AG20443 (cell line): ENCODE measurements around the gene FER.
A peak's percentile ranks its signal among the peaks of the same experiment; 100 is the strongest.

Source experiments
- DNase-seq: peaks from one replicate; pipeline ENCODE4 v3.0.0; 2012; ENCODE audit warnings: low spot score, mixed read lengths

FER gene

GRCh38 chr5:109177782-109178181, 430.1 kb downstream of the FER start:
- DNase-seq, result no peak

- no peak for DNase-seq
Observed at GRCh38 chr5:109180668-109181067, 433.0 kb downstream of the FER start.

DNA sequence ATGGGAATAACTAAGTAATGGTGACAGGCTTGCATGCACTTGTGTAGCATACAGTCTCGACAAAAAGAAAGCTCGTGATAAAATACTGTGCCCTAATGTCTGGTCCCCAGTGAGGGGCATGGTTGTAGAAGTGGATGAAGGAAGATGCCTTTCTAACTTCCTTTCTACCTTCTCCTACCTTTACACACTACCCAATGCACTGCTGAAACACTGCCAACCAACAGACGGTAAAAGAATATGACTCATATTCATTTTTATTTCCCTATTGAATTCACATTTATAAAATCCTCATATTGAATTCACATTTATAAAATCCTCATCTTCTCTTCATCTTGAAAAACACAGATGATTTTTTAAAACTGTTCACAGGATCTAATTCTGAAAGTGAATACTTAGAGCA, 439.1 kb downstream of the FER start:
- DNase-seq, result no peak

- DNase-seq, result peak; percentile 40
Observed at GRCh38 chr5:109191153-109191558, 443.5 kb downstream of the FER start.

DNA sequence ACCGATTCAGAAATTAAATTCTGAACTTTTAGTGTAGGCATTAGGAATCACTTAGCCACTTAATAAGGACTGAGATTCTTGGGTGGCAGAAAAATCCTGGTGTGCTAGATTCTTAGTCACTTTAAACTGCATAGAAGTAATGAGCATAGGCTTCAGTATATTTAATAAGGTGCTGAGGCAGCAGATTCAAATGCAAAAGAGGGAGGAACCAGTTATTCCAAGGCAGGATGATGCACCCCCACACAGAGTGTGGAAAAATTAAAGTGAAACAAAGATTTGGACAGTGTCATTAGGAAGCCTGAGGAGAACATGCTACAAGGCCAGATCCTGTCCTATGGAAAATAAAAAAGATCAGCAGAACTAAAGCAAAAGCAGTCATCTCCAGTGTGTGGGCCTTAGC, 444.3 kb downstream of the FER start:
- no peak for DNase-seq

DNA sequence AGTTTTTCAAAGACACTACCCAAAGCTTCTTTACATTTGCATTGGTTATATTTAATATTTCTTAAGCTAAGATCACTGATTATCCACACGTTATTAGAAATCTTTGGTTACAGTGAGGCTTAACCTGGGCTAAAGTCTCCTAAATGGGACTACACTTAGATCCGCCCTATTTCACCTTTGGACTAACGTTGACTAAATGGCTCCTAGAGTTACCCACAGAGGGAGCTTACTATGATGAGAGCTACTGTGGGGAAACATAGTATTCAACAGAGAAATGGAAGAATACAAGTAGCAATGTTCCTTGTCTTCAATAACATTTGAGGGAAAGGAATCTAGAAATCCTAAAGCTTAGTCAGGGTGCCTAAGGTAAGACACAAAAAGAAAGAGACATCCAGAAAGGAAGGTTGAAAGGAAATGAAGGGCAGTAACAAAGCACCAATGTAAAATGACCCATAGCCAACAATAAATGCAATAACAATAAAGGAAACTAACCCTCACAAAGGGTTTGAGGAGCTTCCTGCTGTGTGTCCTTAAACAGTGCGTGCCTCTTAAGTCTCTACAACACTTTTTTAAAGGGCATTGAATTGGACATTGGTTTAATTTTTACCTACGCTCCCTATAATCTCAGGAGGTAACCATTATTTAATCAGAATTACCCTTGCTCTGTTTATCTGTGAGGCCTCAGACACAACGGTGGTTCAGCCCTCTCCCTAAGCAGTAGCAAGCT, 445.0 kb downstream of the FER start:
- DNase-seq, result no peak

DNA sequence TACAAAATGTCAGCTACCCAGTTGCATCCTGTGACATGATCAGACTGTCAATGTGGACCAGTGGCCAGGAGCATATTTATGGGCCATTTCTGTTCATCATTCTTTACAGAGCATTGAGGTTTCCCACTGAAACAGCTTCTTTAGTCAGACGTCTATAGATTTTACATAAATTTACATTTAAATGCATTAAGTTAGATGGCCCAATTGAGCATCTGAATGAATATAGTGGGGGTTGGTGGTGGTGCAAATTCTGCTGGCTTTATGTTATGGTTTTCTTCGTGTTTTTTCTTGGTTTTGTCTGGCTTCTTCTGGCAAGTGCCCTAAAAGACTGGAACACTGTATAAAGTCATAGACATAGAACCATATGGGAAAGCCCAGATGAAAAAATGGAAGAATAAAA, 448.0 kb downstream of the FER start:
- DNase-seq, result no peak

GRCh38 chr5:109196087-109196822, 448.6 kb downstream of the FER start:
- DNase-seq, result no peak

DNA sequence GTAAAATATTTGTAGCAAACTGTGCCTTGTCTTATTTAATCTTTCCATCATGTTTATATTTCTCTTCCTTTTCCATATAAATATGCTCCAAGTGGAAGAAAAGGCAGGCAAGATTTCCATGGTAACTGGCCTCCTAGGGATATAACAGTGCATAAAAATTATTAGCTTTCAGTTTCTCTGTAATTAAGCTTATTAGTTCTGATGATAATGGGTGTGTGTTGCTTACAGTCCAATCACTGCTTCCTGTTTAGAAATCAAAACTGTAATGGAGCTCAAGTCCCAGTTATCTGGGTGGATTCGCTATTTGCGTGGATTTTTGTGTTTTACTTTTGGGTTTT, 449.1 kb downstream of the FER start:
- DNase-seq, result no peak

- DNase-seq, result no peak
Observed at GRCh38 chr5:109199289-109199688, 451.6 kb downstream of the FER start.

DNA sequence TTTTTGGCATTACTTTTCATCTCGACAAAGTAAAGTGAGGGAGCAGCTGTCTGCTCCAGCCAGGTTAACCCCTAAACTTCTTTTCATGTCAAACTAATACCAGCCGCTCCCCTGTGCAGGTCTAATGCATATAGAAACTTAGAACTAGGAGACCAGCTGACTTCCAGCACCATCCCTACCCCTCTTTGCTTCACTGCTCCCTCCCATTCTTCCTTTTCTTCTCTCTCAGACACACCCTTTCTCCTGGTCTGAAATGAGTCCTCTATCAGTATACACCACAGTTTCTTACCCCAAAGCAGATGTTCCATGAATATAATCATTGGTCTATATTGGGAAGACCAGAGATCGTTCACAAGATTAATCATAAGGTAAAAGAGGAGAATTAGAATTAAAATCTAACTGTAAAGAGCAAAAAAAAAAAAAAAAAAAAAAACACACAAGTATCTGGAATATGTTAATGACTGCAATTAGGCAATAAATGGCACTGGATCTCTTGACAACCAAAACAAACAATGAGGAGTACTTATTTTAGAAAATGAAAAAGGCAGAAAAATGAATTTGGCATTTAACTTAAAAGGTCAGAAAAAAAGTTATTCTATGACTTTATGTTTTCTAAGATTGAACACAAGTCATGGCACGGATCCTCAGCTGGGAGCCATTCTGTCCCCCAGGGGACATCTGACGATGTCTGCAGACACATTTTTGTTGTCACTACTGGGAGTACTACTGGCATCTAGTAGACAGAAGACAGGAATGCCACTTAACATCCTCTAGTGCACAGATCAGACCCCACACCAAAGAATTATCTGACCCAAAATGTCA, 452.3 kb downstream of the FER start:
- no peak for DNase-seq

DNA sequence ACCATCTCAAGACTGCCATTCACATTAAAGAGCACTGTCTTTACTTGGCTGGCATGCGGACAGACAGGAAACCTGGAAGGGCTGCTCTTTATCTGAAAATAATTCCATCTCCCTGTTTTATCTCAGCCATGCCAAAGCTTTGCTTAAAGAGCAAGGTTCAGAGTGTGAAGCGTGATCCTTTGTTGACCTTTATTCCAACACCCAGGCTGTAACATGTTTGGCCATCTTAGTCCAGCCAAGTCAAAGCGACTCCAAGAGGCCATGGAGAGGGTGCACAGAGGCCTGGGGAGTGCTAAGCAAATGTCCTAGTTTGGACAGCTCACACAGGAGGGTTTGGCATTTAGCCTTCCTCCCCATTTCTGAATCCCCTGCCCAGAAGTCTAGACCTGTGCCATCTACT, 467.3 kb downstream of the FER start:
- no peak for DNase-seq

- no peak for DNase-seq
Observed at GRCh38 chr5:109218818-109219217, 471.1 kb downstream of the FER start.

DNA sequence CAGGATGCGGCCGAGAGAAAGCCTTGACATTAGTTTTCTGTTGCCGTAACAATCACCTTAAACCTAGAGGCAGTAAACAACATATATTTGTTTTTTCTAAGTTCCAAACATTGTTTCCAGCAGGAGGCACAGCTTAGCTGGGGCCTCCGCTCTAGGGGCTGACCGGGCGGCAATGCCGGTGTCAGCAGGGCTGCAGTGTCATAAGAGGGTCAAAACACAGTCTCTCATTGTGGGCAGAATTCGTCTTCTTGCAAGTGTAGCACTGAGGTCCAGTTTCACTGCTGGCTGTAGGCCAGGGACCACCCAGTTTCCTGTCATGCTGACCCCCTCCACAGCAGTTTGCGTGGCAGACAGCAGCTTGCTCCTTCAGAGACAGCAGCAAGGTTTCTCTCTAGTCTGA, 475.8 kb downstream of the FER start:
- no peak for DNase-seq

DNA sequence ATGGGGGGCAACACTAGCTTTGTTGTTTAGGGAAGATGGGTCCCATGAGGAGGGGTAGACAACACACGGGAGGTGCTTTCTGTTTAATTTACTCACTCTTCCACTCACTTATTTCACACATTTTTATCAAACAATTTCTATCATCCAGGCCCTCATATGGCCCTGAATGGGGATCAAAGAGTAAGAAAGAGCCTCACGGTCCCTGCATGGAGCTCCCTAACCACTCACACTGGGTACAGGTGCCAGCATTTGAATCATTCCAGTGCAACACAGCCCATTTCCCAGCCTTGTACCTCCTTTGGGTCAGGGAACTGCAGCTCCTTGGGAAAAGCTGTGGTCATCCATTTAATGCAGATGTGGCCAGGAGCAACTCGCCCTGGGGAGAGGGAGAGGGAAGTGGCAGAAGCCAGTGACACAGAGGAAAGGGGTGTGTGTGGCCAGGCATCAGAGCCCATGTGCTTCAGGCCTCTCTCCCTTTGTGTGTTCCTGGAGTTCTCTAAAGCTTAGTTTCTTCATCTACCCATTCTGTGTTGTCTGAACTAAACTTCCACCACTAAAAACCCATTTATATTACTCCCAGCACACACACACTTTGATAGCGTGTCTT, 476.7 kb downstream of the FER start:
- DNase-seq, result no peak

DNA sequence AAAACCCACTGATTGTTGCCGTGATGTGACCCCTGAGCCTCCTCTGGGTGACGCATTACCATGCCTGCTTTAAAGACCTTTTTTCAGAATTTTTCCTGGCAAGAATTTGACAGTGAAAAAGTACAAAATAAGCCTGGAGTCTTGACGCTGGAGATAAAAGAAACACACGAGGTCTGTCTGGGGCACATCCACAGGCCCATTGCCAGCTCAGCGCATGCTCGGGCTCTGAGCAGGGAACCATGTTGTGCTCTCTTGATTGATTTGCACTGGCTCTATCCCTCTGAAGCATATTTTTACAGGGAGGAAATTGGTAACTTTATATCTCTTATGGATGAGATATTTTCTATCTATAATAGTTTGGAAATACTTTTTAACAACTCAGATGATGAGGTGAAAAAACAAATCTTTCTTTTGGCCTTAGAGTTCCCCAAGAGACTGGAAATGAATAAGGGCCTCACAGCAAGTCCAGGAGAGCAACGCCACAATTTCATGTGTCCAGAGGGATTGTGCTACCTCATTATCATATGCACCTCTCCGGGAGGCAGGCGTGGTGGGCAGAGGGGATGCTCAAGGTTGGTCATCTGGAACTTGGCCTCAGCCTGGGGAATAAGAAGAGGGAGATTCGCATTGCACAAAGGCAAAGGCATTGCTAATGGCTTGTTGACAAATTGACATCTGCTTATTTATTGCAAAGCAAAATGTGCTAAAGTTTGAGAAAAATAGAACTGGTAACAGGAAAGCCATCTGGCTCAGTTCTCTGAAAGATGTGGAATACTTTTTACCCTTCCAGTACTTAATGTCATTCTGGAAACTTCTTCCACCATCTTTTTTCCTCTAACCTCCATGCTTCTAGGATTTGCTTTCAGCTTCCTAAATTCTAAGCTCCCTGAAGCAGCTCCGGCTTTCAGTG, 478.3 kb downstream of the FER start:
- no peak for DNase-seq

- no peak for DNase-seq
Observed at GRCh38 chr5:109230369-109230768, 482.7 kb downstream of the FER start.

DNA sequence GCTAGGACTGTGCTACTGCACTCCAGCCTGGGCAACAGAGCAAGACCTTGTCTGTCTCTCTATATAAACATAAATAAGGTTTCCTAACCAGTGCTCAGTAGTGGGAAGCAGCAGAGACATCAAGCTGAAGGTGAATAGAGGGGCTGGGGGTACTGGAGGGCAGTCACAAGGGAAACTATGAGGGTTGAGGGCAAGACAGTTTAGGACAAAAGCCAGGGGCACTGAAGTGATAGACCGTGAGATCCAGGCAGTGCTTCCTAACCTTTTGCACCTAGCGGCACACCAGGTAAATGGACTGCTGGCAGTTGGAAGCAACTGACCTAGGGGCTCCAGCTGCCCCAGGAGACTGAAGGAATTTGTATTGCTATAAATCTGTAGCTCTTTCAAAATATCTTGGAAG, 483.6 kb downstream of the FER start:
- no peak for DNase-seq

- no peak for DNase-seq
Observed at GRCh38 chr5:109234381-109234780, 486.7 kb downstream of the FER start.

DNA sequence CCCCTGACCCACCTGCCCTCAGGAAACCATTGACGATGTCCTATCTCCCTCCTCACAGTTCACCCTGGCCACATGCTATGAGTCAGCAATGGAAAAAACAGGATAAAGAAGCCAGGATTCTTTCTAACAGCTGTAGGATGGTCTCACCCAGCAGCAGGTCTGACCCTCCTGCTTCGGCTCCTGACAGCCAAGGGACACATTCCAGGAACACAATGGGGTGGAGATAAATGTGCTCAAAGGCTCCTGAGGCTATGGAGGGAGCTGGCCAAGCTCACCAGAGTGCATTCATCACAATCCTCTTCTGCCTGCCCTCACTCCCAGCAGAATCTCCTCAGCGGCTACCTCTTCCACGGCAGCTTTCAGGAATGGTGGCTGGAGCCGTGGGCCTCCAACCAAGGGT, 491.8 kb downstream of the FER start:
- DNase-seq, result no peak

DNA sequence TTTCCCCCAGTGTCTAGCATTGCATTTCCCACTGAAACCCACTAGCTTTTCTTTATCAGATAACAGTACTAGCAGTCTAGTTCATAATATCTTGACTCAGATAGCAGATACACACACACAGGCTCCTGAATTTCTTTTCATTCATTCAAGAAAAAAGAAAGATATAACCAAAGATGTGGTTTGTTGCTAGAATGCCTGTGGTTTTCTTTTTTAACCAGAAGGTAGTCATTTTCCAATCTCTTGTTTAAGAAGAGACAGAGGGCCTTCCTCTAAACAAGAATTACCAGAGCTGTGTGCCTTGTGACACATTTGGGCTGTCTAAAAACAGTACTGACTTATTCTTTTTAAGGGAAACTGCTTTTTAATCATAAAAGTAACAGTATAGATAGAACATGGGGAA, 494.8 kb downstream of the FER start:
- no peak for DNase-seq

DNA sequence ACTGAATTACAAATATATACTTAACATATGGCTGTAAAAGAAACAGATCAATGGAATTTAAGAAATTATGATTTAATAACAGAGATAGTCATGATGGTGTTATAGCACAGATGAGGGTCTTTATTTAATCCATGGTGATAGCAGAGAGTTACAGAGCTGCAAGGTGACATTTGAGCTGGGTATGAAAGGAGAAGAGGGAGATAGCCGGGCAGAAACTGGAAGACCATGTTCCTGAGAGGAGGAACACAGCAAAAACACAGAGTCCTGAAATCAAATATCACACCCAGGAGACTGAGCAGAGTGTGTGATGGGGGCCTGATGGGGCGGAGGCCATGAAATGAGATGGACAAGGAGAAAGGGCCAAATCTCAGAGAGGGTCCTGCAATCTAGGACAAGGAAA, 498.7 kb downstream of the FER start:
- DNase-seq, result no peak
